ENCODE data around the gene DLGAP4. TPM values are rescaled to one million over a fixed set of nuclear protein-coding genes. Genes with fewer than 3 reads are reported as not detected.

Gene DLGAP4
- total RNA-seq, 2 donors from 2014 or later = 62.9 to 78.2 TPM

GRCh38 chr20:36372666-36373065, 66.5 kb downstream of the DLGAP4 start:
- H3K4me1 ChIP-seq (ENCODE audit: control insufficient read depth, insufficient read depth, low read length) = peaks cover 9% of the 10 kb centered on the region
- TF ChIP-seq CTCF (conservative IDR thresholded peaks at IDR 0.05) = no peak
- no peaks in the 10 kb centered on the region for H3K36me3 ChIP-seq (ENCODE audit: control insufficient read depth, insufficient read depth, low read length)
- DNase-seq = no peak
- WGBS, 2 experiments (ENCODE audit: insufficient coverage in 1 of 2, insufficient read length in 1 of 2) = 89 to 92% methylated on average over 7 of the region's 7 CpGs
- H3K4me3 ChIP-seq (ENCODE audit: low read length) = no peak overlapping the region
- H3K9me3 ChIP-seq (ENCODE audit: control insufficient read depth, low read length) = no peaks in the 10 kb centered on the region
- Mint-ChIP-seq H3K27me3 (ENCODE audit: insufficient read depth) (no peaks in the 10 kb centered on the region), H3K9me3 (no peaks in the 10 kb centered on the region), H3K4me3 (no peak overlapping the region), H3K4me1 (peaks cover 13% of the 10 kb centered on the region), H3K27ac (no peak overlapping the region), H3K36me3 (ENCODE audit: low read depth) (no peaks in the 10 kb centered on the region)
- H3K27me3 ChIP-seq (ENCODE audit: control insufficient read depth, insufficient read depth, low read length, poor library complexity, severe bottlenecking) = no peaks in the 10 kb centered on the region
- H3K9ac ChIP-seq (ENCODE audit: extremely low read depth, low read length, poor library complexity, severe bottlenecking) = no peak overlapping the region
- H3K27ac ChIP-seq (ENCODE audit: low read depth, low read length) = no peak overlapping the region

- no peak for TF ChIP-seq CTCF (conservative IDR thresholded peaks at IDR 0.05)
- H3K4me1 Mint-ChIP-seq = peaks cover 10% of the 10 kb centered on the region
- Histone ChIP-seq H3K4me1 (ENCODE audit: control insufficient read depth, insufficient read depth, low read length) (peaks cover 5% of the 10 kb centered on the region), H3K27me3 (ENCODE audit: control insufficient read depth, insufficient read depth, low read length, poor library complexity, severe bottlenecking) (no peaks in the 10 kb centered on the region), H3K9ac (ENCODE audit: extremely low read depth, low read length, poor library complexity, severe bottlenecking) (no peak overlapping the region), H3K27ac (ENCODE audit: low read depth, low read length) (no peak overlapping the region), H3K9me3 (ENCODE audit: control insufficient read depth, low read length) (no peaks in the 10 kb centered on the region), H3K36me3 (ENCODE audit: control insufficient read depth, insufficient read depth, low read length) (no peaks in the 10 kb centered on the region), H3K4me3 (ENCODE audit: low read length) (no peak overlapping the region)
- H3K36me3 Mint-ChIP-seq (ENCODE audit: low read depth) = no peaks in the 10 kb centered on the region
- no peak overlapping the region for H3K4me3 Mint-ChIP-seq
- H3K27ac Mint-ChIP-seq = no peak overlapping the region
- no peaks in the 10 kb centered on the region for H3K27me3 Mint-ChIP-seq (ENCODE audit: insufficient read depth)
- no peak for DNase-seq
- H3K9me3 Mint-ChIP-seq = no peaks in the 10 kb centered on the region
- 75 to 80% methylated on average over 1 of the region's 1 CpG for WGBS, 2 experiments (ENCODE audit: insufficient coverage in 1 of 2, insufficient read length in 1 of 2)
Observed at GRCh38 chr20:36373089-36373488, 67.0 kb downstream of the DLGAP4 start.

GRCh38 chr20:36374995-36375394, 68.9 kb downstream of the DLGAP4 start:
- no peaks in the 10 kb centered on the region for H3K4me1 Mint-ChIP-seq
- no peaks in the 10 kb centered on the region for H3K9me3 Mint-ChIP-seq
- H3K36me3 ChIP-seq (ENCODE audit: control insufficient read depth, insufficient read depth, low read length) = no peaks in the 10 kb centered on the region
- no peak overlapping the region for H3K9ac ChIP-seq (ENCODE audit: extremely low read depth, low read length, poor library complexity, severe bottlenecking)
- H3K9me3 ChIP-seq (ENCODE audit: control insufficient read depth, low read length) = no peaks in the 10 kb centered on the region
- no peaks in the 10 kb centered on the region for H3K36me3 Mint-ChIP-seq (ENCODE audit: low read depth)
- no peak for DNase-seq
- TF ChIP-seq CTCF (conservative IDR thresholded peaks at IDR 0.05) = peak; percentile 54
- H3K27ac ChIP-seq (ENCODE audit: low read depth, low read length) = no peak overlapping the region
- no peaks in the 10 kb centered on the region for H3K27me3 Mint-ChIP-seq (ENCODE audit: insufficient read depth)
- WGBS, 2 experiments (ENCODE audit: insufficient coverage in 1 of 2, insufficient read length in 1 of 2) = 82 to 88% methylated on average over 2 to 4 of the region's 4 CpGs
- no peak overlapping the region for H3K27ac Mint-ChIP-seq
- no peak overlapping the region for H3K4me3 ChIP-seq (ENCODE audit: low read length)
- H3K4me1 ChIP-seq (ENCODE audit: control insufficient read depth, insufficient read depth, low read length) = no peaks in the 10 kb centered on the region
- no peak overlapping the region for H3K4me3 Mint-ChIP-seq
- no peaks in the 10 kb centered on the region for H3K27me3 ChIP-seq (ENCODE audit: control insufficient read depth, insufficient read depth, low read length, poor library complexity, severe bottlenecking)

Measured in endodermal cell (in vitro differentiated cells).